Superior temporal gyrus (tissue), 1 donor: ENCODE measurements around the gene TMEM161A.
"Not testable (repeated sequence)": the region's sequence is repeated elsewhere in the genome, so short reads cannot be mapped to it uniquely, and the experiment has no call there.

ENCODE experiments used
- DNase-seq: peaks from one replicate; pipeline ENCODE4 v3.0.0-alpha.2; 2016; ENCODE audit errors: extremely low spot score

Gene TMEM161A

GRCh38 chr19:19138109-19138981 is at the start of gene TMEM161A:
TMEM161A (minus strand) TSS chr19:19138478; CDS start chr19:19138428, 50 bp downstream.
- peak; percentile 99 for DNase-seq

- no peak for DNase-seq
Measured at GRCh38 chr19:19186742-19187141, 48.5 kb upstream of the TMEM161A start.

- no peak for DNase-seq
Measured at GRCh38 chr19:19185853-19186740, 47.8 kb upstream of the TMEM161A start.

- DNase-seq: no peak
Measured at GRCh38 chr19:19181488-19181998, 43.3 kb upstream of the TMEM161A start.

- no peak for DNase-seq
Measured at GRCh38 chr19:19179548-19180441, 41.5 kb upstream of the TMEM161A start.

GRCh38 chr19:19176950-19177349 is 38.7 kb upstream of the TMEM161A start:
- no peak for DNase-seq

GRCh38 chr19:19173243-19173642 is 35.0 kb upstream of the TMEM161A start:
- not testable (repeated sequence) for DNase-seq

GRCh38 chr19:19171821-19172532 is 33.7 kb upstream of the TMEM161A start:
- no peak for DNase-seq

- DNase-seq: no peak
Measured at GRCh38 chr19:19170873-19171672, 32.8 kb upstream of the TMEM161A start.

- DNase-seq: peak; percentile 12
Measured at GRCh38 chr19:19170053-19170872, 32.0 kb upstream of the TMEM161A start, which contains the start of gene MEF2B. MEF2B (minus strand) TSS chr19:19170263; CDS start chr19:19150735, 19,528 bp downstream.

- DNase-seq: no peak
Measured at GRCh38 chr19:19169236-19170052, 31.2 kb upstream of the TMEM161A start.

GRCh38 chr19:19167612-19168011 is 29.3 kb upstream of the TMEM161A start:
- DNase-seq: no peak

GRCh38 chr19:19165396-19165795 is 27.1 kb upstream of the TMEM161A start:
- no peak for DNase-seq

GRCh38 chr19:19162495-19162894 is 24.2 kb upstream of the TMEM161A start:
- DNase-seq: no peak

GRCh38 chr19:19160461-19161035 is 22.3 kb upstream of the TMEM161A start:
- DNase-seq: no peak

GRCh38 chr19:19159534-19159933 is 21.3 kb upstream of the TMEM161A start:
- no peak for DNase-seq

- DNase-seq: no peak
Measured at GRCh38 chr19:19157808-19158207, 19.5 kb upstream of the TMEM161A start.
